ENCODE measurements around the gene SSX4B. TPM values are rescaled to one million over a fixed set of nuclear protein-coding genes. Genes with fewer than 3 reads are reported as not detected.
"Not testable (repeated sequence)": the region's sequence is repeated elsewhere in the genome, so short reads cannot be mapped to it uniquely, and the experiment has no call there.

The SSX4B gene
- total RNA-seq, 1 donor from 2014 or later: not detected

DNA sequence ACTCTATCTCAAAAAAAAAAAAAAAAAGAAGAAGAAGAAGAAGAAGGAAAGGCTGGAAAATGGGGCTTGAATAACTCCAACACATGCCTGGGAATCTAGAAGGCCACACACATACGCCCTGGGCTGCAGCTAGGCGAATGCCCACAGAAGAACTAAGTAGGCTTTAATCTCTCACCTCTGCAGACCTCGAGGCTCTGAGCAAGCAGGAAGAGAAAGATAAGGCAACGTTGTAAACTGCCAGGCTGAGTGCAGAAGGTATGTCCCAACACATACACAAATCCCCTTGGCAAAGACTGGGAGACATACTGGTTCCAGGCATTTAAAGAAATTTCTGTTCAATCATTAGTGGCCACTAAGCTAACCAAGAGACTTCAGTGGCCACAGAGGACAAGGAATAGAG, 39.9 kb upstream of the SSX4B start:
- TF ChIP-seq, protein P1, sequence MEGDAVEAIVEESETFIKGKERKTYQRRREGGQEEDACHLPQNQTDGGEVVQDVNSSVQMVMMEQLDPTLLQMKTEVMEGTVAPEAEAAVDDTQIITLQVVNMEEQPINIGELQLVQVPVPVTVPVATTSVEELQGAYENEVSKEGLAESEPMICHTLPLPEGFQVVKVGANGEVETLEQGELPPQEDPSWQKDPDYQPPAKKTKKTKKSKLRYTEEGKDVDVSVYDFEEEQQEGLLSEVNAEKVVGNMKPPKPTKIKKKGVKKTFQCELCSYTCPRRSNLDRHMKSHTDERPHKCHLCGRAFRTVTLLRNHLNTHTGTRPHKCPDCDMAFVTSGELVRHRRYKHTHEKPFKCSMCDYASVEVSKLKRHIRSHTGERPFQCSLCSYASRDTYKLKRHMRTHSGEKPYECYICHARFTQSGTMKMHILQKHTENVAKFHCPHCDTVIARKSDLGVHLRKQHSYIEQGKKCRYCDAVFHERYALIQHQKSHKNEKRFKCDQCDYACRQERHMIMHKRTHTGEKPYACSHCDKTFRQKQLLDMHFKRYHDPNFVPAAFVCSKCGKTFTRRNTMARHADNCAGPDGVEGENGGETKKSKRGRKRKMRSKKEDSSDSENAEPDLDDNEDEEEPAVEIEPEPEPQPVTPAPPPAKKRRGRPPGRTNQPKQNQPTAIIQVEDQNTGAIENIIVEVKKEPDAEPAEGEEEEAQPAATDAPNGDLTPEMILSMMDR (IDR thresholded peaks at IDR 0.05; ENCODE audit: unreplicated experiment): no peak
- Mint-ChIP-seq H3K27me3 (no peaks in the 10 kb centered on the region), H3K27ac (no peak overlapping the region), H3K4me3 (ENCODE audit: low read depth) (no peak overlapping the region), H3K36me3 (ENCODE audit: insufficient read depth) (no peaks in the 10 kb centered on the region), H3K4me1 (ENCODE audit: low read depth) (no peaks in the 10 kb centered on the region), H3K9me3 (ENCODE audit: low read depth) (peaks cover 6% of the 10 kb centered on the region)
- DNase-seq (ENCODE audit: low spot score, unreplicated experiment): no peak

DNA sequence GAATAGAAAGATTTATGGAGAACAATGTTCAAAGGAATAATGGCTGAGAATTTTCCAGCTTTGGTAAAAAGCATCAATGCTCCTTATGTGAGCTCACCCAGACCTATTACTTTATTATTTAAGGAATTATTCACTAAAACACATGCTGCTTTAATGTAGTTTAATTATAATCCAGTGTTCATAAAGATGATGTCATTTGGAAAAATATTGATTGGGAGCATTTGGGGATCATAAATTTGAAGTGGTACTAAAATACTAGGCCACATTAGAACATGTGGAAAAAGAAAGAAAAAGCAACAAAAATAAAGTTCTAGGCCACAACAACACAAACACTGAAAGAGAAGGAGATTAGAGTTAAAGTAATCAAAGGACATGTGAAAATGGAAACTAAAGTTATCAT, 38.3 kb upstream of the SSX4B start:
- Mint-ChIP-seq H3K4me3 (ENCODE audit: low read depth) (no peak overlapping the region), H3K9me3 (ENCODE audit: low read depth) (peaks cover 6% of the 10 kb centered on the region), H3K27ac (no peak overlapping the region), H3K27me3 (no peaks in the 10 kb centered on the region), H3K36me3 (ENCODE audit: insufficient read depth) (no peaks in the 10 kb centered on the region), H3K4me1 (ENCODE audit: low read depth) (no peaks in the 10 kb centered on the region)
- DNase-seq (ENCODE audit: low spot score, unreplicated experiment): no peak
- TF ChIP-seq, protein P1 (IDR thresholded peaks at IDR 0.05; ENCODE audit: unreplicated experiment): no peak

DNA sequence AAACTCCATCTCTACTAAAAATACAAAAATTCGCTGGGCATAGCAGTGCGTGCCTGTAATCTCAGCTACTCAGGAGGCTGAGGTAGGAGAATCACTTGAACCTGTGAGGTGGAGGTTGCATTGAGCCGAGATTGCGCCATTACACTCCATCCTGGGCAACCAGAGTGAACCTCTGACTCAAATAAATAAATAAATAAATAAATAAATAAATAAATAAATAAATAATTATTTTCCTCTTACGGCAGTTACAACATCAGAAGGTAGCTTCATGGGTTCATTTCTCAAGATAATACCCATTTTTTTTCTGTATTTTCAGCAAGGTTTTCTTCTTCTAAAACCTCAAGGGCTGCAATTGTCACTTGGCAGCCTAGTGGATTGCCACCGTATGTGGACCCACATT, 35.4 kb upstream of the SSX4B start:
- H3K36me3 Mint-ChIP-seq (ENCODE audit: insufficient read depth); H3K4me1 Mint-ChIP-seq (ENCODE audit: low read depth); H3K27ac Mint-ChIP-seq; H3K27me3 Mint-ChIP-seq; DNase-seq (ENCODE audit: low spot score, unreplicated experiment); H3K4me3 Mint-ChIP-seq (ENCODE audit: low read depth): not testable (repeated sequence)
- H3K9me3 Mint-ChIP-seq (ENCODE audit: low read depth): peaks cover 12% of the 10 kb centered on the region

DNA sequence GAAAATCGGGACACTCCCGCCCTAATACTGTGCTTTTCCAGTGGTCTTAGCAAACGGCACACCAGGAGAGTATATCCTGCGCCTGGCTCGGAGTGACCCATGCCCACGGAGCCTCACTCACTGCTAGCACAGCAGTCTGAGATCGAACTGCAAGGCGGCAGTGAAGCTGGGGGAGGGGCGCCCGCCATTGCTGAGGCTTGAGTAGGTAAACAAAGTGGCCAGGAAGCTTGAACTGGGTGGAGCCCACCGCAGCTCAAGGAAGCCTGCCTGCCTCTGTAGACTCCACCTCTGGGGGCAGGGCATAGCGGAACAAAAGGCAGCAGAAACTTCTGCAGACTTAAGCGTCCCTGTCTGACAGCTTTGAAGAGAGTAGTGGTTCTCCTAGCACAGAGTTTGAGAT, 22.0 kb upstream of the SSX4B start:
- H3K27ac Mint-ChIP-seq; DNase-seq (ENCODE audit: low spot score, unreplicated experiment); H3K4me1 Mint-ChIP-seq (ENCODE audit: low read depth); H3K27me3 Mint-ChIP-seq; H3K36me3 Mint-ChIP-seq (ENCODE audit: insufficient read depth); H3K4me3 Mint-ChIP-seq (ENCODE audit: low read depth): not testable (repeated sequence)
- H3K9me3 Mint-ChIP-seq (ENCODE audit: low read depth): peaks cover 26% of the 10 kb centered on the region

DNA sequence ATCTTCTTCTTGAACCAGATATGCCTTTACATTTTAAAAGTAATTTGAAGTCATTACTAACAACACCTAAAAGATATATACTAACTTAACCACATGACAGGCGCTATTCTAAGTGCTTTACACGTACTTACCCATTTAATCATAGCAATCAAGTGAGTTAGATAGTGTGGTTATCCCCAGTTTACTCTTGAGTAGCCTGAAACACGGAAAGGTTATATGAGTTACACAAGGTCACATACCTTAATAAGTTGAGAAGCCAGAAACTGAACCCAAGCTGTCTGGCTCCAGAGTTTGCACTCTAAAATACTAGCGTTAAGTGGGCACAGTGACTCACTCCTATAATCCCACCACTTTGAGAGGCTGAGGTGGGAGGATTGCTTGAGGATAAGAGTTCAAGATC, 18.4 kb upstream of the SSX4B start:
- DNase-seq (ENCODE audit: low spot score, unreplicated experiment); H3K27me3 Mint-ChIP-seq; H3K36me3 Mint-ChIP-seq (ENCODE audit: insufficient read depth); H3K27ac Mint-ChIP-seq; H3K4me3 Mint-ChIP-seq (ENCODE audit: low read depth); H3K4me1 Mint-ChIP-seq (ENCODE audit: low read depth): not testable (repeated sequence)
- peaks cover 21% of the 10 kb centered on the region for H3K9me3 Mint-ChIP-seq (ENCODE audit: low read depth)

DNA sequence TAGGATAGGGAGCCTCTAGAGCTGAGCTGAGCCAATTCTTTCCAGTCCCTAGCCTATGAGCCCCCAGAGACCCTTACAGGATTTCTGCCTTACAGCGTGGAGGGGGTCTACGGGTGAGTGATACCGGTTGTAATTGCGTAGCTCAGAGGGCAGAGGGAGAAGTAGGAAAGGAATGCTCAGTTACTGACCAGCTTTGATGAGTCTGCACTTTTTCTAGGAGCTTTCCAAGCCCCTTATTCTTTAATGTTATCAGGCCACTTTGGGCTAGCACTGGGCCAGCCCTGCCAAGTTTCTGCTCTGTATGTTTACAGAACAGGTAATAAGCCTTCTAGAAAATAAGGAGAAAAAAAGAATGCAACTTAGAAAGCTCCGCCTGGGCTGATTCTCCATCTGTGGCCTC, 17.8 kb upstream of the SSX4B start:
- H3K9me3 Mint-ChIP-seq (ENCODE audit: low read depth): peaks cover 17% of the 10 kb centered on the region
- H3K4me1 Mint-ChIP-seq (ENCODE audit: low read depth); DNase-seq (ENCODE audit: low spot score, unreplicated experiment); H3K27me3 Mint-ChIP-seq; H3K27ac Mint-ChIP-seq; H3K36me3 Mint-ChIP-seq (ENCODE audit: insufficient read depth); H3K4me3 Mint-ChIP-seq (ENCODE audit: low read depth): not testable (repeated sequence)

DNA sequence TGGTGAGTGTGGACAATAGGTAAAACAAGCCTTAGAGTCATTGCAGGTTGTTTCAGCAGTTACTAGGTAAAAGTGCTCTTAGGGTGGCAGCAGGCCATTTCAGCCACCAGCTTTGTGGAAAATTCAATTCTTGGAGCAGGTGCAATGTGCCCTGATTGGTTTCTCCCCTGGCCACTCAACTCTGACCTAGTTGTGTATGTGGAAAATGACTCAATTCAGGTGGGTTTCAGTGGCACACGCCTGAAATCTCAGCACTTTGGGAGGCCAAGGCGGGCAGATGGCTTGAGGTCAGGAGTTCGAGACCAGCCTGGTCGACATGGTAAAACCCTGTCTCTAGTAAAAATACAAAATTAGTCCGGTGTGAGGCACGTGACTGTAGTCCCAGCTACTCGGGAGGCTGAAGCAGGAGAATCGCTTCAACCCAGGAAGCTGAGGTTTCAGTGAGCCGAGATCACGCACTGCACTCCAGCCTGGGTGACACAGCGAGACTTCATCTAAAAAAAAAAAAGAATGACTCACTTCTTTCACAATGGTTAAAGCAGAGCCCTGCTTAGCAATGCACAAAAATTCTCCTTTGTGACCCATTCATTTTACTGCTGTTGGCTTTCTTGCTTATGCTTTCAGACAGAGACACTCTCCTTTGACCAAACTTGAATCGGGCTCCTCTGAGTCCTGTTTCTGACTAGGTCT, 15.4 kb upstream of the SSX4B start:
- not testable (repeated sequence) for H3K27me3 Mint-ChIP-seq; DNase-seq (ENCODE audit: low spot score, unreplicated experiment); H3K36me3 Mint-ChIP-seq (ENCODE audit: insufficient read depth); H3K9me3 Mint-ChIP-seq (ENCODE audit: low read depth); H3K27ac Mint-ChIP-seq; H3K4me3 Mint-ChIP-seq (ENCODE audit: low read depth); H3K4me1 Mint-ChIP-seq (ENCODE audit: low read depth)

DNA sequence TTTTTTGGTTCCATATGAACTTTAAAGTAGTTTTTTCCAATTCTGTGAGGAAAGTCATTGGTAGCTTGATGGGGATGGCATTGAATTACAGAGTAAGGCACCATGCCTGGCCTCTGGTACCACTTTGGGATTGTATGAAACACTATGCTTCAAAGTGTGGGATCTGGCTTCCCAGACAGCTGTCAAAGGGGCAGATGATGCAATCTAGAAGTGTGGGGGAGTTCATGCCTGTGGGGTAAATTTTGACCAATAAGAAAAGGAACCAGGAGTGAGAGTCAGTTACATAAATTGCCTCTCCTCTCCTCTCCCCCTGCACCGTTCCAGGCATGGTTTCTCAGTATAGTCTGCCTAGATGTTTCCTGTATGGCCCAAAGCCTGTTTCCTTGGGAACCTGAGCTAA, 13.9 kb downstream of the SSX4B start:
- H3K4me3 Mint-ChIP-seq (ENCODE audit: low read depth); H3K9me3 Mint-ChIP-seq (ENCODE audit: low read depth); H3K27me3 Mint-ChIP-seq; H3K36me3 Mint-ChIP-seq (ENCODE audit: insufficient read depth); H3K27ac Mint-ChIP-seq; DNase-seq (ENCODE audit: low spot score, unreplicated experiment); H3K4me1 Mint-ChIP-seq (ENCODE audit: low read depth): not testable (repeated sequence)

DNA sequence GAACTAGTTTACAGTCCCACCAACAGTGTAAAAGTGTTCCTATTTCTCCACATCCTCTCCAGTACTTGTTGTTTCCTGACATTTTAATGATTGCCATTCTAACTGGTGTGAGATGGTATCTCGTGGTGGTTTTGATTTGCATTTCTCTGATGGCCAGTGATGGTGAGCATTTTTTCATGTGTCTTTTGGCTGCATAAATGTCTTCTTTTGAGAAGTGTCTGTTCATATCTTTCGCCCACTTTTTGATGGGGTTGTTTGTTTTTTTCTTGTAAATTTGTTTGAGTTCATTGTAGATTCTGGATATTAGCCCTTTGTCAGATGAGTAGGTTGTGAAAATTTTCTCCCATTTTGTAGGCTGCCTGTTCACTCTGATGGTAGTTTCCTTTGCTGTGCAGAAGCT, 14.8 kb downstream of the SSX4B start:
- not testable (repeated sequence) for H3K4me3 Mint-ChIP-seq (ENCODE audit: low read depth); H3K27ac Mint-ChIP-seq; H3K36me3 Mint-ChIP-seq (ENCODE audit: insufficient read depth); DNase-seq (ENCODE audit: low spot score, unreplicated experiment); H3K9me3 Mint-ChIP-seq (ENCODE audit: low read depth); H3K4me1 Mint-ChIP-seq (ENCODE audit: low read depth); H3K27me3 Mint-ChIP-seq

DNA sequence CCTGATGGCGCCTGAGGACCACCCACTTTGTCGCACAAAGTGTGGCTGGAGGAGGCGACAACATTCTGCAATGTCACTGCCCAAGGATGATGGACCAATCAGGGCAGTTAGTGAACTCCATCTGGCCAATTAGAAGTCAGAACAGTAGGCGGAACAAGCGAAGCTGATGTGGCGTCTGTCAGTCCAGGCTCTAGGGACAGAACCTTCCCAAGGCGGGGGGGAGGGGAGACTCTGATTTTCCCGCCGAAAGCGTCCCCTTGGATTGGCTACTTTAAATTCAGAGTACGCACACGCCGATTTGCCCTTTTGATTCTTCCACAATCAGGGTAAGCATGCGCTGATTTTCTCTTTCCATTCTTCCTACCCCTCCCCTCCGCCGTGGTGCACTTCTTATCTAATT, 28.5 kb downstream of the SSX4B start, which contains the start of gene SSX4:
Gene SSX4 (plus strand): TSS at position 301 of the 400 bp plus-strand sequence. CDS start 515 bp downstream, outside the sequence.
- H3K4me1 Mint-ChIP-seq (ENCODE audit: low read depth); H3K27ac Mint-ChIP-seq; DNase-seq (ENCODE audit: low spot score, unreplicated experiment); H3K9me3 Mint-ChIP-seq (ENCODE audit: low read depth); H3K4me3 Mint-ChIP-seq (ENCODE audit: low read depth); H3K36me3 Mint-ChIP-seq (ENCODE audit: insufficient read depth); H3K27me3 Mint-ChIP-seq: not testable (repeated sequence)

DNA sequence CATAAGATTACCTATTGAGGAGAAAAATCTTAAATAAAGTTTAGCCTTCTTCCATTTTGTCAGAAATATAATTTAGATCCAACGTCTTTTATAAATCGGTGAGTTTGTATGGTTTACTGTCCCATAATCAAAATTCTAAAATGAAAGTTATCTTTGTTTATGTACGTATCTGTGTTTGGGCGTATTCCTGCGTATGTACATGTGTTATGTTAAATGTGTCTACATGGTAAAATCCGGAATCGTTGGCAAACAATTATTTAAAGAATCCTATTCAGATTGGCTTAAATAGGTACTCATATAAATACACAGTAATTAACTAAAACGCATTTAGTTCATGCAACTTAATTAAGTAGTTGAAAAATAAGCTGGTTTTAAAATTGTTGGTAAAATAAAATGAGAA, 41.4 kb downstream of the SSX4B start:
- H3K9me3 Mint-ChIP-seq (ENCODE audit: low read depth); H3K27ac Mint-ChIP-seq; H3K36me3 Mint-ChIP-seq (ENCODE audit: insufficient read depth); H3K4me1 Mint-ChIP-seq (ENCODE audit: low read depth); H3K27me3 Mint-ChIP-seq; H3K4me3 Mint-ChIP-seq (ENCODE audit: low read depth); DNase-seq (ENCODE audit: low spot score, unreplicated experiment): not testable (repeated sequence)

All from progenitor cell of endocrine pancreas (in vitro differentiated cells).